MCF 10A (cell line): ENCODE measurements around the gene AIFM1. TPM values are rescaled to one million over a fixed set of nuclear protein-coding genes. Genes with fewer than 3 reads are reported as not detected.

Experiments used
- BruUV-seq: library from RNA; stranded (reverse); fragments of 400-500 nt; replicated peaks from 2 replicates; lab custom pipeline; 2021; lab: Mats Ljungman, UMichigan
- CTCF ChIA-PET: fragments of 300-600 bp; sonication (Branson Sonifier 250); formaldehyde crosslinking; extraction: SDS; loops from one replicate; lab custom pipeline; 2021; ENCODE audit warnings: antibody characterized with exemption, inconsistent platforms; lab: Yijun Ruan, JAX
- POLR2A ChIA-PET: fragments of 300-600, 350-650 bp; sonication (Branson Sonifier 250); formaldehyde crosslinking; extraction: SDS; loops from one replicate; lab custom pipeline; 2020; ENCODE audit warnings: antibody characterized with exemption, inconsistent platforms; lab: Yijun Ruan, JAX
- DNase-seq: peaks from one replicate; pipeline ENCODE4 v3.0.0-alpha.2; 2018; ENCODE audit not compliant: unreplicated experiment
- H3K27ac Mint-ChIP-seq: one replicate; pipeline ENCODE4 v1.8.0; 2022; ENCODE audit warnings: mild to moderate bottlenecking, low read depth, mixed read lengths; ENCODE audit not compliant: unreplicated experiment
- H3K27me3 Mint-ChIP-seq: one replicate; pipeline ENCODE4 v1.8.0; 2022; ENCODE audit warnings: mixed read lengths; ENCODE audit not compliant: insufficient read depth, unreplicated experiment
- H3K36me3 Mint-ChIP-seq: one replicate; pipeline ENCODE4 v1.8.0; 2022; ENCODE audit warnings: mild to moderate bottlenecking, moderate library complexity, mixed read lengths; ENCODE audit not compliant: insufficient read depth, unreplicated experiment
- H3K4me1 Mint-ChIP-seq: one replicate; pipeline ENCODE4 v1.8.0; 2022; ENCODE audit warnings: mixed read lengths; ENCODE audit not compliant: insufficient read depth, unreplicated experiment
- H3K4me3 Mint-ChIP-seq: one replicate; pipeline ENCODE4 v1.8.0; 2022; ENCODE audit warnings: mild to moderate bottlenecking, moderate library complexity, mixed read lengths; ENCODE audit not compliant: unreplicated experiment
- H3K9me3 Mint-ChIP-seq: one replicate; pipeline ENCODE4 v1.8.0; 2022; ENCODE audit warnings: mixed read lengths; ENCODE audit not compliant: unreplicated experiment
- CTCF ChIP-seq: fragments of 200-600 bp; IDR thresholded peaks from one replicate; pipeline ENCODE4 v1.8.0; 2022; ENCODE audit warnings: antibody characterized with exemption, mild to moderate bottlenecking; ENCODE audit not compliant: unreplicated experiment
- intact Hi-C: fragments of 100-400 bp; cut with micrococcal nuclease; formaldehyde crosslinking; loops from 2 replicates; pipeline ENCODE4 v1.14.1; 2022
- total RNA-seq: library from RNA; stranded (reverse); gene quantifications from 2 replicates; pipeline ENCODE4 v1.2.3, GENCODE V29; 2022

AIFM1 gene
- total RNA-seq, 1 experiment from 2014 or later: 43.2 TPM

DNA sequence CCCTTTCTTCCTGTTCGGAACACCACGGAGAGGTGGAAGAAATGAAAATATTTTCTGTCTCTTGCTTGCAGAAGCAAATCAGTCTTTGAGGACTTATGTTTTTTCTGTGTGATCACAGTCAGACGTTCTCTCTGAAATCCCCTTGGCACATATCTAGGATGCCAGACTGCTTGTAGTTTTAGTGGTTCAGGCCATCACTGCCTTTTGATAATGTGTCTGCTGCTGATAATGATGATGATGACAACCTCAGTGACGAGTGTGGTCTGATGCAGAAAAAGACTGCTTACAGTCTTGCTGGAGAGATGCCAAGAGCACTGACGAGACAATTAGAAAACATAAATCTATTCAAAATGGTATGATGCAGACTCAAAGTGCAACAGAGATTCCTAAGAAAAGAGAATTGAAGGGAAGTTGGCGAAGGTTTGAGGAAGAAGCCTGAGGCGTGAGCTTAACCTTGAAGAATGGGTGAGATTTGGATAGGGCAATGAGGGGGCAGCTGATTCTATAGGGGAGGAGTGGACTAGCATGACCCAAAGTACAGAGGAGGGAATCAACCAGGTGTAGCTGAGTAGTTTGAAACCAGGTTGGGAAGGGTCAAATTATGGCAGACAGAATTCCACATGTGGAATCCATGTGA is 14.1 kb upstream of the AIFM1 start:
- peaks cover 29% of the 10 kb centered on the region for H3K27me3 Mint-ChIP-seq
- H3K27ac Mint-ChIP-seq: no peak overlapping the region
- BruUV-seq: no TSS peak

DNA sequence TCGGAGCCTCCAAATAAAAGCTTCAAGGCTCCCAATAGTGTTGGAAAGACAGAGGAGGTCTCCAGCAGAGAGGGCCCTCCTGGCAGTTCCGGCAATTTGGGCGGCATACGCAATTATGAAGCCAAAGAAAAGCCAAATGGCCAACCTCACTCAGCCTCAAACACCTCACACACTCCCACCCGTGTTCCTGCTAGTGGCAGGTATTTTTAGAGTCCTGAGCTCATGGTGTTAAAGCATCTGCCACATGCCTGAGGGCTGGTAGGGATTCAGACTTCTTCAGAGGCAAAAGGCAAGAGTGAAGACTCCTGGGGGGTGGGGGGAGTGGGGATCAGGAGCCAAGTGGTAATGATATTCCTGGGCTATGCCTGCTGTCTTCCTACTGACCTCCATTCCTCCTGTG is 13.5 kb upstream of the AIFM1 start:
- H3K9me3 Mint-ChIP-seq: no peaks in the 10 kb centered on the region
- TF ChIP-seq CTCF: no peak
- intact Hi-C loops: no loop called here
- no peak overlapping the region for H3K27ac Mint-ChIP-seq
- no peaks in the 10 kb centered on the region for H3K36me3 Mint-ChIP-seq
- no peak for DNase-seq
- BruUV-seq: no TSS peak
- H3K4me3 Mint-ChIP-seq: no peak overlapping the region
- peaks cover 1% of the 10 kb centered on the region for H3K4me1 Mint-ChIP-seq
- ChIA-PET POLR2A (no interaction called here), CTCF (interaction anchor here (1.4 kb wide), 1 partner anchor 10 kb away, joined by 4 read pairs; no protein-coding TSS in a partner anchor)
- H3K27me3 Mint-ChIP-seq: peaks cover 33% of the 10 kb centered on the region

More for the DNA sequence above, 14.1 kb upstream of the AIFM1 start:
- ChIA-PET CTCF (interaction anchor here (1.4 kb wide), 1 partner anchor 9 kb away, joined by 4 read pairs; no protein-coding TSS in a partner anchor), POLR2A (interaction anchor here (0.7 kb wide), 1 partner anchor 9 kb away, joined by 3 read pairs; no protein-coding TSS in a partner anchor)
- no peak for DNase-seq
- no peak overlapping the region for H3K4me3 Mint-ChIP-seq
- intact Hi-C loops: no loop called here
- H3K9me3 Mint-ChIP-seq: no peaks in the 10 kb centered on the region
- no peak for TF ChIP-seq CTCF
- H3K4me1 Mint-ChIP-seq: no peaks in the 10 kb centered on the region
- H3K36me3 Mint-ChIP-seq: no peaks in the 10 kb centered on the region

DNA sequence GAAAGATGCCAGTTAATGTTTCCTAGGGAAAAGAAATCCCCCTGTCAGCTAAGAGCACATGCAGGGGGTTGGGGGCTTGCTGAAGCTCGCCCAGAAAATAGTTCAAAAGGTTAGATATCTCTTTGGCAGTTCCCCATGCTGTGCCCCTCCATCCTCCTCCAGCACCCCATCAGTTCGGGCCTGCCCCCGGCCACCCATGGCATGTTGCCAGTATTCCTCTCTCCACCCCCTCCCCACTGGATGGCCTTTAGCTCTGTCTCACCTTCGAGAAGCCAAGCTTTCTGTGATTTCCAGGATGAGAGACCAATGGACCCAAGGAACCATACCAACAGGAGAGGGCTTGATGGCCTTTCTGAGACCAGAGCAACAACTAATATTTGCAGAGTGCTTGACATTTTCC is 11.3 kb upstream of the AIFM1 start:
- no TSS peak for BruUV-seq
- Mint-ChIP-seq H3K27ac (no peak overlapping the region), H3K9me3 (no peaks in the 10 kb centered on the region), H3K36me3 (no peaks in the 10 kb centered on the region), H3K4me3 (no peak overlapping the region), H3K4me1 (peaks cover 12% of the 10 kb centered on the region), H3K27me3 (peaks cover 41% of the 10 kb centered on the region)
- POLR2A ChIA-PET: interaction anchor here (1.3 kb wide), 1 partner anchor 11 kb away, joined by 5 read pairs; the partner anchor contains the start of gene AIFM1
- TF ChIP-seq CTCF: no peak
- CTCF ChIA-PET: interaction anchor here (0.7 to 2.0 kb wide), 5 partner anchors 10 to 252 kb away, joined by 3 to 10 read pairs (median 6); no protein-coding TSS in a partner anchor
- no peak for DNase-seq
- intact Hi-C loops: no loop called here

- intact Hi-C loops: no loop called here
- Mint-ChIP-seq H3K27me3 (peaks cover 41% of the 10 kb centered on the region), H3K4me3 (no peak overlapping the region), H3K27ac (no peak overlapping the region), H3K4me1 (peaks cover 12% of the 10 kb centered on the region), H3K9me3 (no peaks in the 10 kb centered on the region), H3K36me3 (no peaks in the 10 kb centered on the region)
- POLR2A ChIA-PET: interaction anchor here (0.9 to 1.3 kb wide), 2 partner anchors 11 to 29 kb away, joined by 3 to 5 read pairs; partner anchors contain the start of gene AIFM1
- BruUV-seq: no TSS peak
- no peak for DNase-seq
- CTCF ChIA-PET: interaction anchor here (0.5 to 2.0 kb wide), 8 partner anchors 10 to 740 kb away, joined by 3 to 10 read pairs (median 4); no protein-coding TSS in a partner anchor
- no peak for TF ChIP-seq CTCF
Measured at GRCh38 chrX:130176354-130176776, 10.7 kb upstream of the AIFM1 start.
